ENCODE measurements around the gene PROCA1. TPM values are rescaled to one million over a fixed set of nuclear protein-coding genes. Genes with fewer than 3 reads are reported as not detected.

Gene PROCA1
- total RNA-seq, 2 donors from 2014 or later: not detected

DNA sequence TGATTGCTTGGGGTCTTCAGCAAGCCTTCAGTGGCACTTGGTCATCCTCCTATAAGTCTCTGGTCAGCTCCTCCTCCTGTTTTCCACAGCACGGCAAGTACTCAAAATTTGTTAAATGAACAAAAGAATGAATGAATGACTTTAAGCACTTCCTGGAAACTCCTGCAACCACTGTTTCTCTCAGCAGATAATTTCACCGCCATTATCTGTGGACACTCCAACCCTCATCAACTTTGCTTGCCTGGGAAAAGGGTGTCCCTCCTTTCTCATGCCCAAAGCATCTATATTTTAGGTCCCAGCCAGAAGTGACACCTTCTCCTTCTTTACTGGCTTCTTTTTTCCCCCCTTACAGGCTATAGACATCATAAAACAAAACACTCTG lies 4.4 kb downstream of the PROCA1 start:
- intact Hi-C loops (cut with DNase I): no loop called here
- TF ChIP-seq, protein P1, sequence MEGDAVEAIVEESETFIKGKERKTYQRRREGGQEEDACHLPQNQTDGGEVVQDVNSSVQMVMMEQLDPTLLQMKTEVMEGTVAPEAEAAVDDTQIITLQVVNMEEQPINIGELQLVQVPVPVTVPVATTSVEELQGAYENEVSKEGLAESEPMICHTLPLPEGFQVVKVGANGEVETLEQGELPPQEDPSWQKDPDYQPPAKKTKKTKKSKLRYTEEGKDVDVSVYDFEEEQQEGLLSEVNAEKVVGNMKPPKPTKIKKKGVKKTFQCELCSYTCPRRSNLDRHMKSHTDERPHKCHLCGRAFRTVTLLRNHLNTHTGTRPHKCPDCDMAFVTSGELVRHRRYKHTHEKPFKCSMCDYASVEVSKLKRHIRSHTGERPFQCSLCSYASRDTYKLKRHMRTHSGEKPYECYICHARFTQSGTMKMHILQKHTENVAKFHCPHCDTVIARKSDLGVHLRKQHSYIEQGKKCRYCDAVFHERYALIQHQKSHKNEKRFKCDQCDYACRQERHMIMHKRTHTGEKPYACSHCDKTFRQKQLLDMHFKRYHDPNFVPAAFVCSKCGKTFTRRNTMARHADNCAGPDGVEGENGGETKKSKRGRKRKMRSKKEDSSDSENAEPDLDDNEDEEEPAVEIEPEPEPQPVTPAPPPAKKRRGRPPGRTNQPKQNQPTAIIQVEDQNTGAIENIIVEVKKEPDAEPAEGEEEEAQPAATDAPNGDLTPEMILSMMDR (IDR thresholded peaks at IDR 0.05): no peak
- TF ChIP-seq POLR2A (IDR thresholded peaks at IDR 0.05): no peak
- Histone ChIP-seq H3K4me3 (no peak overlapping the region), H3K27me3 (no peaks in the 10 kb centered on the region), H3K4me1 (peaks cover 14% of the 10 kb centered on the region), H3K36me3 (replicated peaks in 1 of 2; ENCODE audit: insufficient read depth in 1 of 2, low read depth in 2 of 2) (peaks cover 0 to 6% of the 10 kb centered on the region in 2 donors), H3K9me3 (no peaks in the 10 kb centered on the region), H3K27ac (no peak overlapping the region)
- 62 to 74% methylated on average over 2 of the region's 2 CpGs for WGBS, 2 donors
- ATAC-seq: no peak
- no peak for DNase-seq

GRCh38 chr17:28706471-28707338 lies 5.0 kb downstream of the PROCA1 start:
- TF ChIP-seq, protein P1 (IDR thresholded peaks at IDR 0.05): no peak
- no peak for TF ChIP-seq POLR2A (IDR thresholded peaks at IDR 0.05)
- Histone ChIP-seq H3K9me3 (no peaks in the 10 kb centered on the region), H3K27ac (no peak overlapping the region), H3K4me3 (no peak overlapping the region), H3K4me1 (peaks cover 8% of the 10 kb centered on the region), H3K36me3 (replicated peaks in 1 of 2; ENCODE audit: insufficient read depth in 1 of 2, low read depth in 2 of 2) (peaks cover 0 to 12% of the 10 kb centered on the region in 2 donors), H3K27me3 (no peaks in the 10 kb centered on the region)
- no peak for DNase-seq
- intact Hi-C loops (cut with DNase I): no loop called here
- ATAC-seq: no peak
- WGBS, 2 donors: 46 to 73% methylated on average over 2 to 6 of the region's 7 CpGs

- Histone ChIP-seq H3K36me3 (replicated peaks in 1 of 2; ENCODE audit: insufficient read depth in 1 of 2, low read depth in 2 of 2) (peaks cover 0 to 21% of the 10 kb centered on the region in 2 donors), H3K27ac (no peak overlapping the region), H3K27me3 (no peaks in the 10 kb centered on the region), H3K9me3 (no peaks in the 10 kb centered on the region), H3K4me3 (no peak overlapping the region), H3K4me1 (peaks cover 4% of the 10 kb centered on the region)
- ATAC-seq (no peak), DNase-seq (no peak)
- no peak for TF ChIP-seq POLR2A (IDR thresholded peaks at IDR 0.05)
- TF ChIP-seq, protein P1 (IDR thresholded peaks at IDR 0.05): no peak
- 66 to 71% methylated on average over 5 to 10 of the region's 10 CpGs for WGBS, 2 donors
- intact Hi-C loops (cut with DNase I): no loop called here
Observed at GRCh38 chr17:28705728-28706334, 5.9 kb downstream of the PROCA1 start.

- intact Hi-C loops (cut with DNase I): no loop called here
- 78 to 87% methylated on average over 4 to 5 of the region's 5 CpGs for WGBS, 2 donors
- DNase-seq: no peak
- no peak for TF ChIP-seq POLR2A (IDR thresholded peaks at IDR 0.05)
- TF ChIP-seq, protein P1 (IDR thresholded peaks at IDR 0.05): no peak
- H3K27me3 ChIP-seq: no peaks in the 10 kb centered on the region
- H3K4me3 ChIP-seq: no peak overlapping the region
- no peaks in the 10 kb centered on the region for H3K4me1 ChIP-seq
- H3K27ac ChIP-seq: no peak overlapping the region
- ATAC-seq: no peak
- peaks cover 0 to 25% of the 10 kb centered on the region in 2 donors for H3K36me3 ChIP-seq (replicated peaks in 1 of 2; ENCODE audit: insufficient read depth in 1 of 2, low read depth in 2 of 2)
- no peaks in the 10 kb centered on the region for H3K9me3 ChIP-seq
Observed at GRCh38 chr17:28705074-28705659, 6.5 kb downstream of the PROCA1 start.
